SU-DHL-6 (cell line): ENCODE data around the gene INAVA.

Source experiments
- H2AFZ ChIP-seq: fragments of 200-600 bp; sonication (generic); 2 replicates; pipeline ENCODE4 v1.6.1; 2014; ENCODE audit warnings: low read depth, mild to moderate bottlenecking, moderate library complexity, mixed read lengths, antibody characterized with exemption, low read length; ENCODE audit not compliant: severe bottlenecking
- H3F3A ChIP-seq: fragments of 200-600 bp; shearing (Covaris generic); 2 replicates; pipeline ENCODE4 v1.6.0; 2016; ENCODE audit warnings: antibody characterized with exemption, mild to moderate bottlenecking; ENCODE audit not compliant: insufficient read depth
- H3K27ac ChIP-seq: fragments of 200-600 bp; sonication (generic); 2 replicates; pipeline ENCODE4 v1.5.1; 2016; ENCODE audit warnings: low read depth, mild to moderate bottlenecking, low read length, moderate library complexity, mixed read lengths
- H3K27me3 ChIP-seq: fragments of 200-600 bp; sonication (generic), shearing (Covaris generic); 2 replicates; pipeline ENCODE4 v1.6.0; 2014; ENCODE audit warnings: mild to moderate bottlenecking, low read length
- H3K36me3 ChIP-seq: fragments of 200-600 bp; sonication (generic); 2 replicates; pipeline ENCODE4 v1.6.1; 2014; ENCODE audit warnings: mild to moderate bottlenecking, low read length, mixed read lengths
- H3K4me2 ChIP-seq: fragments of 300-600, 200-600 bp; shearing (Covaris generic), sonication (generic); 2 replicates; pipeline ENCODE4 v1.6.0; 2014; ENCODE audit warnings: low read length, low read depth, mild to moderate bottlenecking; ENCODE audit not compliant: poor library complexity, severe bottlenecking
- H3K4me3 ChIP-seq: fragments of 200-600 bp; sonication (generic); 2 replicates; pipeline ENCODE4 v1.5.1; 2014; ENCODE audit warnings: antibody characterized with exemption, low read length, mild to moderate bottlenecking, mixed read lengths; ENCODE audit not compliant: insufficient read depth, poor library complexity, severe bottlenecking
- H3K79me2 ChIP-seq: fragments of 200-600 bp; sonication (generic); 2 replicates; pipeline ENCODE4 v1.6.1; 2014; ENCODE audit warnings: mild to moderate bottlenecking, low read length, moderate library complexity; ENCODE audit not compliant: insufficient read depth
- H3K9ac ChIP-seq: fragments of 200-600 bp; sonication (generic); 2 replicates; pipeline ENCODE4 v1.7.0; 2014; ENCODE audit warnings: mild to moderate bottlenecking, low read length
- H3K9me2 ChIP-seq: fragments of 200-600 bp; sonication (generic); replicated peaks from 2 replicates; pipeline ENCODE4 v1.6.1; 2014; ENCODE audit warnings: low read length; ENCODE audit not compliant: insufficient read depth
- H3K9me3 ChIP-seq: fragments of 200-600 bp; sonication (generic); 2 replicates; pipeline ENCODE4 v1.6.1; 2014; ENCODE audit warnings: low read length, mixed read lengths; ENCODE audit not compliant: insufficient read depth
- H4K20me1 ChIP-seq: fragments of 200-600 bp; sonication (generic); 2 replicates; pipeline ENCODE4 v1.6.1; 2014; ENCODE audit warnings: low read depth, mild to moderate bottlenecking, antibody characterized with exemption, low read length, moderate library complexity, mixed read lengths
- EZH2phosphoT487 ChIP-seq: fragments of 200-600 bp; sonication (generic), shearing (Covaris generic); conservative IDR thresholded peaks from 2 replicates; pipeline ENCODE4 v1.6.1; 2018; ENCODE audit warnings: mild to moderate bottlenecking, antibody characterized with exemption, low read length, moderate library complexity, mixed read lengths
- TF ChIP-seq, protein P1 (sequence below): fragments of 200-600 bp; sonication (generic); IDR thresholded peaks from one replicate; pipeline ENCODE4 v1.5.1; 2017; ENCODE audit warnings: antibody characterized with exemption, mild to moderate bottlenecking, low read length, moderate library complexity; ENCODE audit not compliant: insufficient read depth, poor library complexity, severe bottlenecking

Gene INAVA

DNA sequence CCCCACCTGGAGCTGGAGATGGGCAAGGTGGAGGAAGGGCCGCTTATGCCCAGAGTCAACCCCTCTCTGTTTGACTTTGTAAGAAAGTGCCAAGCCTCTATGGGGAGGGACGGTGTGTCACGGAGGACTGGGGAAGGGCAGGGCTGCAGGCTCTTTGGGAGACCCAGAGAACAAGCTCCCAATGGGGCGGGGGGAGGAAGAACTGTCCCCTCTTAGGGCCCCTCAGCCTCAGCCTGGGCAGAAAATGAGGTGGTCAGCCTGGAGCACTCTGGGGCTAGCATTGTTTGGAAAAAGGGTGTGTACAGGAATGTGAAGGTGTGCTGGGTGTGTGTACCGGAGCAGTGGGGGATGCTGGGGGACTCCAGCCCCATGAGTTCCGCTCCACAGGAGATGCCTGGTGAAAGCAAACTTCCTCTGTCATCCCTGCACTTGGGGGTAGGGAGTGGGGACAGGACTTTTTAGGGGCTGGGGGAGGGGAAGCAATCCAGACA is 1.2 kb upstream of the INAVA start:
- Histone ChIP-seq H3K27me3 (no peaks in the 10 kb centered on the region), H2AFZ (no peak overlapping the region), H3K79me2 (no peaks in the 10 kb centered on the region), H3K27ac (no peak overlapping the region), H3F3A (no peaks in the 10 kb centered on the region), H3K9ac (no peak overlapping the region), H3K4me3 (no peak overlapping the region), H3K9me2 (no peaks in the 10 kb centered on the region), H3K4me2 (no peak overlapping the region), H4K20me1 (no peaks in the 10 kb centered on the region), H3K9me3 (no peaks in the 10 kb centered on the region), H3K36me3 (no peaks in the 10 kb centered on the region)
- TF ChIP-seq, protein P1, sequence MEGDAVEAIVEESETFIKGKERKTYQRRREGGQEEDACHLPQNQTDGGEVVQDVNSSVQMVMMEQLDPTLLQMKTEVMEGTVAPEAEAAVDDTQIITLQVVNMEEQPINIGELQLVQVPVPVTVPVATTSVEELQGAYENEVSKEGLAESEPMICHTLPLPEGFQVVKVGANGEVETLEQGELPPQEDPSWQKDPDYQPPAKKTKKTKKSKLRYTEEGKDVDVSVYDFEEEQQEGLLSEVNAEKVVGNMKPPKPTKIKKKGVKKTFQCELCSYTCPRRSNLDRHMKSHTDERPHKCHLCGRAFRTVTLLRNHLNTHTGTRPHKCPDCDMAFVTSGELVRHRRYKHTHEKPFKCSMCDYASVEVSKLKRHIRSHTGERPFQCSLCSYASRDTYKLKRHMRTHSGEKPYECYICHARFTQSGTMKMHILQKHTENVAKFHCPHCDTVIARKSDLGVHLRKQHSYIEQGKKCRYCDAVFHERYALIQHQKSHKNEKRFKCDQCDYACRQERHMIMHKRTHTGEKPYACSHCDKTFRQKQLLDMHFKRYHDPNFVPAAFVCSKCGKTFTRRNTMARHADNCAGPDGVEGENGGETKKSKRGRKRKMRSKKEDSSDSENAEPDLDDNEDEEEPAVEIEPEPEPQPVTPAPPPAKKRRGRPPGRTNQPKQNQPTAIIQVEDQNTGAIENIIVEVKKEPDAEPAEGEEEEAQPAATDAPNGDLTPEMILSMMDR: no peak
- TF ChIP-seq EZH2phosphoT487: no peak

DNA sequence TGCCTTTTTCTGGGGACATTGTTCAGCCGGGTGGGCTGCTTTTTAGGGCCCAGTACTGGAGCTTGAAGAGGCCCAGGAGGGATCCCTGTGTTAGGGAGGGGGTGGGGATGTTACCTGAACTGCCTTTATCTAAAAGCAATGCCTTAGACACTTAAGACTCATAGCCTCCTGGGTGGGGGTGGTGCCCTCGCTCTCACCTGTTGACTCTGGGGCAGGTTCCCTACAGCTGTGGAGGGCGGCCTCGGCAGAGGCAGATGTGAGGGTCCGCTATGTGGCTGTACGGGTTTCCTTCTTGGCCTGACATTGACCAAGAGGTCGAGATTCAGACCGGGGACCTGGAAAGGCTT is 716 bp downstream of the INAVA start:
- Histone ChIP-seq H3K9me3 (no peaks in the 10 kb centered on the region), H3K4me2 (no peak overlapping the region), H3K9ac (no peak overlapping the region), H3K36me3 (no peaks in the 10 kb centered on the region), H3K27ac (no peak overlapping the region), H2AFZ (no peak overlapping the region), H3F3A (no peaks in the 10 kb centered on the region), H4K20me1 (no peaks in the 10 kb centered on the region), H3K9me2 (no peaks in the 10 kb centered on the region), H3K79me2 (no peaks in the 10 kb centered on the region), H3K4me3 (no peak overlapping the region), H3K27me3 (no peaks in the 10 kb centered on the region)
- no peak for TF ChIP-seq EZH2phosphoT487
- TF ChIP-seq, protein P1: no peak

DNA sequence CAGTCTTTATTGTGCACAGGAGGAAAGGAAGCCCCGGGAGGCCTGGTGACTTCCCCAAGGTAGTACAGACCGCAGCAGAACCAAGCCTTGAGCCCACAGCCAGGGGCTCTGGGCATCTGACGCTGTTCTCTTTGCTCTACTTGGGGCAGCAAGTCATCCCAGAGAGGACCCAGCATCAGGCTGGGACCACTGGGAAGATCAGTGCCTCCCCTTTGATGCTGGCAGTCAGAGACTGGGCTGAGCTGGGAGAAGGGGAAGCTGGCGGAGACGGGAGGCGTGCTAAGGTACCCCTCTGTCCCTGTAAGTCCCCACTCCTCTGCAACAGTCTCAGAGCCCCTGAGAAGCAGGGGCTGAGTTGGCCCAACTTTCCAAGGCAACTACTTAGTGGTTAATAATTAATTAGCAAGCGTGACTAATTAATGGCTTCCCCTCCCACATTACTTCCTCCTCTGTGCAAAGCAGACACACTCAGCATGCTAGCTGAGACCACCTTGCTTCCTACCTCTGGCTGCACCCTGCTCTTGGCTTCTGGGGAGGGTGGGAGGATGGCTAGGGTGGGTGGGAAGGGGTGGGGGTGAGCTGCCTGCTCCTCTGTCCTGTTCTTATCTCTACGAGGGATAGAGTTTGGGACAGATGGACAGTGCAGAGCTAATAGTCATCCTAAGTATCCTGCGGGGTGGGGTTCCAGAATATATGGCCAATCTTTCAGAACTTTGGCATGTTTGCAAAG is 1.3 kb downstream of the INAVA start:
- no peak overlapping the region for H2AFZ ChIP-seq
- TF ChIP-seq EZH2phosphoT487: no peak
- TF ChIP-seq, protein P1: no peak
- H3K27me3 ChIP-seq: no peaks in the 10 kb centered on the region
- H3K4me3 ChIP-seq: no peak overlapping the region
- H3K79me2 ChIP-seq: no peaks in the 10 kb centered on the region
- no peak overlapping the region for H3K27ac ChIP-seq
- H4K20me1 ChIP-seq: no peaks in the 10 kb centered on the region
- H3K36me3 ChIP-seq: no peaks in the 10 kb centered on the region
- no peaks in the 10 kb centered on the region for H3F3A ChIP-seq
- H3K4me2 ChIP-seq: no peak overlapping the region
- H3K9me3 ChIP-seq: no peaks in the 10 kb centered on the region
- no peak overlapping the region for H3K9ac ChIP-seq
- H3K9me2 ChIP-seq: no peaks in the 10 kb centered on the region
